ENCODE results near the gene ENO4.

Gene ENO4, protein sequence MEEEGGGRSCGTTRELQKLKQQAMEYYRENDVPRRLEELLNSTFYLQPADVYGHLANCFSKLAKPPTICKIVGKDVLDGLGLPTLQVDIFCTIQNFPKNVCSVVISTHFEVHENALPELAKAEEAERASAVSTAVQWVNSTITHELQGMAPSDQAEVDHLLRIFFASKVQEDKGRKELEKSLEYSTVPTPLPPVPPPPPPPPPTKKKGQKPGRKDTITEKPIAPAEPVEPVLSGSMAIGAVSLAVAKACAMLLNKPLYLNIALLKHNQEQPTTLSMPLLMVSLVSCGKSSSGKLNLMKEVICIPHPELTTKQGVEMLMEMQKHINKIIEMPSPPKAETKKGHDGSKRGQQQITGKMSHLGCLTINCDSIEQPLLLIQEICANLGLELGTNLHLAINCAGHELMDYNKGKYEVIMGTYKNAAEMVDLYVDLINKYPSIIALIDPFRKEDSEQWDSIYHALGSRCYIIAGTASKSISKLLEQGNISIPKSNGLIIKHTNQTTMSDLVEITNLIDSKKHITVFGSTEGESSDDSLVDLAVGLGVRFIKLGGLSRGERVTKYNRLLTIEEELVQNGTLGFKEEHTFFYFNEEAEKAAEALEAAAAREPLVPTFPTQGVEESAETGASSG

DNA sequence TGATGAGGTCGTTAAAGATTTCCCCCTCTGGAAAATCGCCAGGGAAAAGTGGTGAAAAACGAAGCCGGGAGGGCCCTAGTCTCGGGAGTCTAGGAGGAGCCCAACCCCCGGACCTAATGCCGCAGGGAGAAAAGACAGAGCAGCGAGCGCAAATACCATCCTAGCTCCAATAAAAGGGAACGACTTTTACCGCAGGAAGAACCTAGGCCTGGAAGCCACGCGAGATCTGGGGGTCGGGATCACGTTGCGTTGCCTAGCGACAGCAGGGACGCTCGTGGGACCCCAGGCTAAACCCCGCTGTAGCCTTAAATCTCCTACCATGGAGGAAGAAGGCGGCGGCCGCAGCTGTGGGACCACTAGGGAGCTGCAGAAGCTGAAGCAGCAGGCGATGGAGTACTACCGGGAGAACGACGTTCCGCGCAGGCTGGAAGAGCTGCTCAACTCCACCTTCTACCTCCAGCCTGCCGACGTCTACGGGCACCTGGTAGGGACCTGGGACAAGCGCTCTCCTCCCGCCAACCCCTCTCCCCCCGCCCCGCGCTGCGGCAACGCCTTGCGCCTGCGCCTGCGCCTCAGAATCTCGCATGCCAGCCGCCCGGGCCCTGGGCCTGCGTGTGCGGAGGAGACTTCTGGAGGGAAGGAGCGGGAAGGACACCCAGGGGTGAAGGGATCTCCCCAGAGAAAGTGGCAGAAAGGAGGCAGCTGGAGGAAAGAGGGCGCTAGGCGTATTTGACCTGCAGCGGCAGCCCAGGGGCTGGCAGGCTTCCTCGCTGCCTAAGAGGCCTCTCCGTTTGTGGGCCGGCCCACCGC is at the start of gene ENO4:
Gene ENO4 (plus strand): TSS at position 252 of the 810 bp plus-strand sequence. CDS start 68 bp downstream, at position 320.
- Histone ChIP-seq H3K4me2 (ENCODE audit: low read length) (peak within 1 kb of the TSS; percentile 77), H3K4me1 (peaks cover 24% of the 10 kb centered on the region), H3K9ac (peak within 1 kb of the TSS; percentile 82), H3K36me3 (ENCODE audit: control insufficient read depth, insufficient read depth, low read length) (no peaks in the 10 kb centered on the region), H3K4me3 (ENCODE audit: low read depth, low read length) (peak within 1 kb of the TSS; percentile 77), H3K27me3 (ENCODE audit: control insufficient read depth, insufficient read depth, low read length) (no peaks in the 10 kb centered on the region), H3K9me3 (ENCODE audit: control insufficient read depth, low read length) (no peaks in the 10 kb centered on the region), H3K79me2 (peaks cover 34% of the 10 kb centered on the region), H3K27ac (peak within 1 kb of the TSS; percentile 91), H2AFZ (peak within 1 kb of the TSS; percentile 97)
- TF ChIP-seq, protein P1, sequence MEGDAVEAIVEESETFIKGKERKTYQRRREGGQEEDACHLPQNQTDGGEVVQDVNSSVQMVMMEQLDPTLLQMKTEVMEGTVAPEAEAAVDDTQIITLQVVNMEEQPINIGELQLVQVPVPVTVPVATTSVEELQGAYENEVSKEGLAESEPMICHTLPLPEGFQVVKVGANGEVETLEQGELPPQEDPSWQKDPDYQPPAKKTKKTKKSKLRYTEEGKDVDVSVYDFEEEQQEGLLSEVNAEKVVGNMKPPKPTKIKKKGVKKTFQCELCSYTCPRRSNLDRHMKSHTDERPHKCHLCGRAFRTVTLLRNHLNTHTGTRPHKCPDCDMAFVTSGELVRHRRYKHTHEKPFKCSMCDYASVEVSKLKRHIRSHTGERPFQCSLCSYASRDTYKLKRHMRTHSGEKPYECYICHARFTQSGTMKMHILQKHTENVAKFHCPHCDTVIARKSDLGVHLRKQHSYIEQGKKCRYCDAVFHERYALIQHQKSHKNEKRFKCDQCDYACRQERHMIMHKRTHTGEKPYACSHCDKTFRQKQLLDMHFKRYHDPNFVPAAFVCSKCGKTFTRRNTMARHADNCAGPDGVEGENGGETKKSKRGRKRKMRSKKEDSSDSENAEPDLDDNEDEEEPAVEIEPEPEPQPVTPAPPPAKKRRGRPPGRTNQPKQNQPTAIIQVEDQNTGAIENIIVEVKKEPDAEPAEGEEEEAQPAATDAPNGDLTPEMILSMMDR (IDR thresholded peaks at IDR 0.05): peak; percentile 11

DNA sequence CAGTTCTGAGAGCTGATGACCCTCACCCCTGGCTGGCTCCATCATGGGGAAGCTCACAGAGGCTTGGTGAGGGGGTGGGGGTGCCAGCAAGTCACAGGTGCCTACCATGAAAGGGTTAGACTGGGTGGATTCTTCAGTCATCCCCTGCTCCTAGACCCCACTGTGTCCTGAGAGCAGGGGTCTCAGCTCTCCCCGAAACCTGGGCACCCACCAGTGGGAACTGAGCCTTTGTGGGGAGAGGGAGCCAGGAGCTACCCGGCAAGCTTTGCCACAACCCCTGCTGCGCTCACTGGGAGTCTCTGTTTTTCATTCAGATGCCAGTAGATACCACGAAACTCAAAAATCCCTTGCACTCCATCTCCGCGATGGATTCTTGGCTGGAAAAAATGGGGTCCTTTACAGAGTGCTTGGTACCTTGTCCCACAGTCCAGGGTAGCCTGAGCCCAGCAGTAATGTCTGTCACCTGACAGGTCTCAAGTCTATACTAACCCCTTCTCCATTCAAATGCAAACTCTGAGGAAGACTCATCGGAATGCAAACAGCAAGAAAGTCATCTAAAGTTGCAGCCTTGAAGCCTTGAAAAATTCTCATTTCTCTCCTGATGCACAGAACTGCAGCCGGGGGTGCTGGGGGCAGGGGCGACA is 48.9 kb upstream of the ENO4 start:
- Histone ChIP-seq H3K4me1 (no peaks in the 10 kb centered on the region), H3K9me3 (ENCODE audit: control insufficient read depth, low read length) (no peaks in the 10 kb centered on the region), H2AFZ (no peak overlapping the region), H3K27ac (no peak overlapping the region), H3K27me3 (ENCODE audit: control insufficient read depth, insufficient read depth, low read length) (no peaks in the 10 kb centered on the region), H3K9ac (no peak overlapping the region), H3K79me2 (no peaks in the 10 kb centered on the region), H3K36me3 (ENCODE audit: control insufficient read depth, insufficient read depth, low read length) (no peaks in the 10 kb centered on the region), H3K4me2 (ENCODE audit: low read length) (no peak overlapping the region), H3K4me3 (ENCODE audit: low read depth, low read length) (no peak overlapping the region)
- TF ChIP-seq, protein P1 (IDR thresholded peaks at IDR 0.05): no peak

DNA sequence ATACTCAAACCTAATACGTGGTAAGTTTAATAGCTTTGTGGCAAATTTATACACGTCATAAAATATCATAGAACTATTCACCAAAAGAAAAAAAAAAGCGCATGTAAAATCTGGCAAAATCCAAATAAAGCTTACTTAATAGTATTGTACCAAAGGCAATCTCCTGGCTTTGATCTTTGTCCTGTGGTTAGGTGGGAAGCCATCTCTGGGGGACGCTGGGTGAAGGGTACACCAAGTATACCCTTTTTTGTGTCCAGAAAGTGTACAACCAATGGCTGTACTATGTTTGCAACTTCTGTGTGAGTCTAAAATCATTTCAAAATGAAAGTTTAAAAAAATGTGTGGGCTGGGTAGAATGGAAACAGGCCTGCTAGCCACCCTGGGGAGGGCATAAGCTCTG is 47.6 kb upstream of the ENO4 start:
- H3K36me3 ChIP-seq (ENCODE audit: control insufficient read depth, insufficient read depth, low read length): no peaks in the 10 kb centered on the region
- H3K4me1 ChIP-seq: no peaks in the 10 kb centered on the region
- H3K4me2 ChIP-seq (ENCODE audit: low read length): no peak overlapping the region
- H2AFZ ChIP-seq: no peak overlapping the region
- TF ChIP-seq, protein P1 (IDR thresholded peaks at IDR 0.05): no peak
- no peaks in the 10 kb centered on the region for H3K9me3 ChIP-seq (ENCODE audit: control insufficient read depth, low read length)
- no peaks in the 10 kb centered on the region for H3K27me3 ChIP-seq (ENCODE audit: control insufficient read depth, insufficient read depth, low read length)
- H3K79me2 ChIP-seq: no peaks in the 10 kb centered on the region
- no peak overlapping the region for H3K4me3 ChIP-seq (ENCODE audit: low read depth, low read length)
- no peak overlapping the region for H3K27ac ChIP-seq
- H3K9ac ChIP-seq: no peak overlapping the region

DNA sequence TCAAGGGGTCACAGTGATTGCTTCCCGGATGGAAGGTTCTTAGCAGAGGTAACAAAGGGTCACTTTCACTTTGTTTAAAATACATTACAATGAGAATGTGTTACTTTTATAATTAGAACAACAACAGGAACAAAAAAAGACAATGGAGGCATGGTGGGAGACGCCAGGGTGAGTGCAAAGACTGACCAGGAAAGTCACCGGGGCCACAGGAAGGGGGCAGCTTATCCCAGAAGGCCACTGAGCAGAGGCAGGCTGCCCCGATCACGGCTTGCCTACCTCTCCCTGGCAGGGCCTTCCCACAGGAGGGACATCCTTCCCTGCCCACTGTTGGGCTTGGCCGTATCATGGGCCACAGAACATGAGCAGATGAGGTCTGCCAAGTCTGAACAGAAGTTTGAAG is 46.8 kb upstream of the ENO4 start:
- Histone ChIP-seq H3K9ac (no peak overlapping the region), H3K36me3 (ENCODE audit: control insufficient read depth, insufficient read depth, low read length) (no peaks in the 10 kb centered on the region), H3K27ac (no peak overlapping the region), H3K4me1 (no peaks in the 10 kb centered on the region), H3K27me3 (ENCODE audit: control insufficient read depth, insufficient read depth, low read length) (no peaks in the 10 kb centered on the region), H2AFZ (no peak overlapping the region), H3K4me3 (ENCODE audit: low read depth, low read length) (no peak overlapping the region), H3K79me2 (no peaks in the 10 kb centered on the region), H3K4me2 (ENCODE audit: low read length) (no peak overlapping the region), H3K9me3 (ENCODE audit: control insufficient read depth, low read length) (no peaks in the 10 kb centered on the region)
- TF ChIP-seq, protein P1 (IDR thresholded peaks at IDR 0.05): no peak

All from parathyroid adenoma (tissue), 2 donors.